Osteoblast (primary cell): Measurements from ENCODE around the gene ZCCHC14. TPM values are rescaled to one million over a fixed set of nuclear protein-coding genes. Genes with fewer than 3 reads are reported as not detected.
A peak's percentile ranks its signal among the peaks of the same experiment; 100 is the strongest.

ENCODE experiments used
- DNase-seq: peaks from one replicate; pipeline ENCODE4 v3.0.0; 2011; ENCODE audit warnings: low spot score, mixed read lengths; ENCODE audit not compliant: insufficient read length; ENCODE audit errors: missing footprints
- H2AFZ ChIP-seq: 2 replicates; pipeline ENCODE4 v1.6.0; 2011; ENCODE audit warnings: mild to moderate bottlenecking, low read length
- H3K27ac ChIP-seq: 2 replicates; pipeline ENCODE4 v1.5.1; 2011; ENCODE audit warnings: mild to moderate bottlenecking, low read depth, low read length, moderate library complexity
- H3K27me3 ChIP-seq: 2 replicates; pipeline ENCODE4 v1.6.0; 2012; ENCODE audit warnings: mild to moderate bottlenecking, control low read depth, inconsistent platforms, low read length, moderate library complexity; ENCODE audit not compliant: insufficient read depth
- H3K36me3 ChIP-seq: 2 replicates; pipeline ENCODE4 v1.5.1; 2011; ENCODE audit warnings: mild to moderate bottlenecking, low read length, control low read depth, moderate library complexity; ENCODE audit not compliant: insufficient read depth
- H3K4me1 ChIP-seq: 2 replicates; pipeline ENCODE4 v1.5.1; 2011; ENCODE audit warnings: mild to moderate bottlenecking, low read length, control low read depth, moderate library complexity; ENCODE audit not compliant: insufficient read depth
- H3K4me2 ChIP-seq: 2 replicates; pipeline ENCODE4 v1.6.0; 2011; ENCODE audit warnings: mild to moderate bottlenecking, low read length; ENCODE audit not compliant: insufficient read depth
- H3K4me3 ChIP-seq: fragments of 200-600 bp; sonication (generic); 3 replicates; pipeline ENCODE4 v1.5.1; 2012; ENCODE audit warnings: mild to moderate bottlenecking, low read length, inconsistent platforms; ENCODE audit not compliant: insufficient read depth
- H3K79me2 ChIP-seq: 2 replicates; pipeline ENCODE4 v1.6.0; 2012; ENCODE audit warnings: mild to moderate bottlenecking, low read length, control low read depth, inconsistent platforms; ENCODE audit not compliant: insufficient read depth
- H3K9me3 ChIP-seq: 2 replicates; pipeline ENCODE4 v1.5.1; 2011; ENCODE audit warnings: low read depth, low read length, control low read depth
- H4K20me1 ChIP-seq: 2 replicates; pipeline ENCODE4 v1.6.0; 2012; ENCODE audit warnings: mild to moderate bottlenecking, low read length, control low read depth; ENCODE audit not compliant: insufficient read depth
- CTCF ChIP-seq: IDR thresholded peaks from 2 replicates; pipeline ENCODE4 v1.5.1; 2011; ENCODE audit warnings: mild to moderate bottlenecking, low read depth, low read length, moderate library complexity; ENCODE audit errors: extremely low read depth
- total RNA-seq: library from RNA; depleted of rRNA; stranded (reverse); fragments of >200 nt; gene quantifications from 2 replicates; pipeline ENCODE4 v1.2.3, GENCODE V29; 2012

ZCCHC14 gene
- total RNA-seq, 1 donor: 36.9 TPM

DNA sequence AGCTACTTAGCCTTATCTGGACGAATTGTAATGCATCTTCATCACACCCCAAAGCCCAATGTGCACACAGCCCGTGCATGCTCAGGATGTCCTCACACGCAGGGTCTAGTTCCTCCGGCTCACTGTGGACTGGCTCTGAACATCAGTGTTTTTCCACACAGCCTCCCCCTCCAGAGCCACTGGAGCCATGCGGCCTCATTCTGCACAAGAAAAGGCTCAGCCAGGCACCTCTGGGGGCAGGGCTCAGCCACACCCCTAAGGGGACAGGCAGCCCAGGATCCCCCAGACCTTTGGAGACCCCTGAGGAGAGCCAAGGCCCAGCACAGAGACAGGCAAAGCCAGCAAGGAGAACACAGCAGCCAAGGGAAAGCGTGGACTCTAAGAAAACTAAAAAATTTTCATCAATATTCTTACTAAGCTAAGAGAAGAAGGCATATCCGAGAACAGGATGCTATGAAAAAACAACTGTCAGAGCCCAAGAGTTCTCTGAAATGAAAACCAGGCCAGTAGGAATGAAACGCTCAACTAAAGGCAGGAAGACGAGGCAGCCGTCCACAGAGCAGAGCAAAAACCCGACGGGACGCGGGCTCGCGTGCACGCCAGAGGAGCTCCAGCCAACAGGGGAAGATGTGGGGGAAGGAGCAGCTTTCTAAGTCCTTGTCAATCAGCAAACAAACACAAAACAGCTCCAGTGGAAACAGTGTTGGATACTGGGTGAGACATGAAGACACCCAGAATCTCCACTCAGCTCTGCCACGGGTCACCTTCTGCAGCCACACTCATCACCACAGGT is 66.2 kb downstream of the ZCCHC14 start:
- peak; percentile 31 for DNase-seq
- no peak overlapping the region for H3K4me2 ChIP-seq
- H3K79me2 ChIP-seq: peaks cover 27% of the 10 kb centered on the region
- H3K9me3 ChIP-seq: no peaks in the 10 kb centered on the region
- H4K20me1 ChIP-seq: peaks cover 23% of the 10 kb centered on the region
- H3K36me3 ChIP-seq: peaks cover 21% of the 10 kb centered on the region
- H3K4me1 ChIP-seq: peaks cover 2% of the 10 kb centered on the region
- TF ChIP-seq CTCF: no peak
- H3K27me3 ChIP-seq: no peaks in the 10 kb centered on the region
- no peak overlapping the region for H3K27ac ChIP-seq
- H3K4me3 ChIP-seq: no peak overlapping the region
- no peak overlapping the region for H2AFZ ChIP-seq

GRCh38 chr16:87425941-87426340 is 66.9 kb downstream of the ZCCHC14 start:
- Histone ChIP-seq H3K27ac (no peak overlapping the region), H3K4me3 (no peak overlapping the region), H3K27me3 (no peaks in the 10 kb centered on the region), H3K36me3 (peaks cover 20% of the 10 kb centered on the region), H2AFZ (no peak overlapping the region), H3K79me2 (peaks cover 25% of the 10 kb centered on the region), H4K20me1 (peaks cover 21% of the 10 kb centered on the region), H3K4me2 (no peak overlapping the region), H3K9me3 (no peaks in the 10 kb centered on the region), H3K4me1 (no peaks in the 10 kb centered on the region)
- no peak for TF ChIP-seq CTCF
- no peak for DNase-seq

DNA sequence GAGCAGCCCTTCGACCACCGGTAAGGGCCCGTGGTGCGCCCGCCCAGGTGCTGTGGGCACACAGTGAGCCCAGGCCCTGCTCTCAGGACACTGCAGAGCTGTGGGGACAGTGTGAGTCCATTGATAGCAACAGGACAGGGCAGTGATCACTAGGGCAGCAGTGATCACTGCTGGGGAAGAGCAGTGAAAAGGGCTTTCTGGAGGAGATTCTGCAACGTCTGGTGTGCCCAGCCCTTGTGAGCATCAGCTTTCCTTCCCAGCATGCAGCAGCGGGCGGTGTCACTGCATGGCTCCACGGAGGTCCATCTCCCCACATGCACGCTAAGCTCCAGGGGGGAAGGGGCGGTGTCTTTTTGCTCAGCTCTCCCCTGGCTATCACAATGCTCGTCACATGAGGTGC is 68.6 kb downstream of the ZCCHC14 start:
- H3K4me3 ChIP-seq: no peak overlapping the region
- H3K4me2 ChIP-seq: no peak overlapping the region
- H3K9me3 ChIP-seq: no peaks in the 10 kb centered on the region
- H3K27ac ChIP-seq: no peak overlapping the region
- no peak for TF ChIP-seq CTCF
- H2AFZ ChIP-seq: no peak overlapping the region
- DNase-seq: no peak
- no peaks in the 10 kb centered on the region for H3K27me3 ChIP-seq
- H4K20me1 ChIP-seq: peaks cover 21% of the 10 kb centered on the region
- peaks cover 19% of the 10 kb centered on the region for H3K36me3 ChIP-seq
- peaks cover 26% of the 10 kb centered on the region for H3K79me2 ChIP-seq
- no peaks in the 10 kb centered on the region for H3K4me1 ChIP-seq

DNA sequence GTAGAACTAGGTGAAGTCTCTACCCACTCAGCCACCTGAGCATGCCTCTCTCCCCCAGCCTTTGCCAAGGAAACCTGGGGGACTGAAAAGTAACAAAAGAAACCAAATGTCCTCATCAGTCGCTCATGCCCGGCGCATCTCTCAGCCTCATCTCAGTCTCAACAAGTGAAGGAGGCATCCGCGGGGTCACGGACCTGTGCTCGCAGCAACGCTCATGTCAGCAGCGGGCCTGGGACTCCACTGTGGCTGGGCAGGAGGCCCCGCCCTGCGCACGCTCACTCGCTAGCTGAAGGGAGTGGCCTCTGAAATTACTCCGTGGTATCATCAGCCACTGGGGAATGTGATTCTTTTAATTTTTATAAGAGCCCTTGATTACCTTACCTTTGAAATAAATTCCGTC is 69.4 kb downstream of the ZCCHC14 start:
- H3K4me2 ChIP-seq: no peak overlapping the region
- H3K4me3 ChIP-seq: no peak overlapping the region
- H2AFZ ChIP-seq: no peak overlapping the region
- H3K27ac ChIP-seq: no peak overlapping the region
- peaks cover 20% of the 10 kb centered on the region for H3K79me2 ChIP-seq
- peak; percentile 76 for DNase-seq
- H3K4me1 ChIP-seq: no peaks in the 10 kb centered on the region
- peaks cover 19% of the 10 kb centered on the region for H3K36me3 ChIP-seq
- TF ChIP-seq CTCF: no peak
- peaks cover 17% of the 10 kb centered on the region for H4K20me1 ChIP-seq
- no peaks in the 10 kb centered on the region for H3K9me3 ChIP-seq
- H3K27me3 ChIP-seq: no peaks in the 10 kb centered on the region
